Type B pancreatic cell (in vitro differentiated cells): Measurements from ENCODE around the gene AFF1. TPM values are rescaled to one million over a fixed set of nuclear protein-coding genes. Genes with fewer than 3 reads are reported as not detected.

Experiments
- DNase-seq: peaks from one replicate; pipeline ENCODE4 v3.0.0; 2021; ENCODE audit warnings: mixed read lengths; ENCODE audit not compliant: unreplicated experiment; ENCODE audit errors: extremely low spot score
- H3K27ac Mint-ChIP-seq: 2 replicates; pipeline ENCODE4 v1.8.0; 2021; ENCODE audit warnings: mild to moderate bottlenecking, mixed read lengths
- H3K27me3 Mint-ChIP-seq: 2 replicates; pipeline ENCODE4 v1.8.0; 2021; ENCODE audit warnings: mixed read lengths
- H3K36me3 Mint-ChIP-seq: 2 replicates; pipeline ENCODE4 v1.8.0; 2021; ENCODE audit warnings: mixed read lengths
- H3K4me1 Mint-ChIP-seq: one replicate; pipeline ENCODE4 v1.8.0; 2021; ENCODE audit warnings: mixed read lengths; ENCODE audit not compliant: unreplicated experiment
- H3K4me3 Mint-ChIP-seq: 2 replicates; pipeline ENCODE4 v1.8.0; 2021; ENCODE audit warnings: mild to moderate bottlenecking, mixed read lengths
- H3K9me3 Mint-ChIP-seq: 2 replicates; pipeline ENCODE4 v1.8.0; 2021; ENCODE audit warnings: mixed read lengths
- total RNA-seq: library from RNA; stranded (reverse); gene quantifications from 2 replicates; pipeline ENCODE4 v1.2.1, GENCODE V29; 2021; ENCODE audit warnings: low replicate concordance
- TF ChIP-seq, protein P1 (sequence below): fragments of 200-600 bp; sonication (generic); conservative IDR thresholded peaks from 2 replicates; pipeline ENCODE4 v1.5.0; 2021; ENCODE audit warnings: antibody characterized with exemption, mild to moderate bottlenecking

The AFF1 gene
- total RNA-seq, 1 donor from 2014 or later, result 39.7 TPM

DNA sequence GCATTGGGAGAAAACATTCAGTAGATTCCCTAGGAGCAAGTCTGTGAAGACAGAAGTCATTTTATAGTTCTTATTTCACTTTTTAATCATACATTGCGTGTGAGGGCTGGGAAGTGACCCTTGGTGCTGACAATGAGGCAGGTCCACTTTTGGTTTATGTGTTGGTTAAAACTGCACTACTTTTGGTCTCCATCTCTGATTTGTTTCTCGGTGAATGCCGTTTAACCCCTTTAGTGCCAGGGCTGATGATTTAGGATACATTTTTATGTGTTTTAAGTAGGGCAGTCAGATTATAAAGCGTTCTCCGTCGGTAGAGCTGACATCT, 110.4 kb downstream of the AFF1 start:
- TF ChIP-seq, protein P1, sequence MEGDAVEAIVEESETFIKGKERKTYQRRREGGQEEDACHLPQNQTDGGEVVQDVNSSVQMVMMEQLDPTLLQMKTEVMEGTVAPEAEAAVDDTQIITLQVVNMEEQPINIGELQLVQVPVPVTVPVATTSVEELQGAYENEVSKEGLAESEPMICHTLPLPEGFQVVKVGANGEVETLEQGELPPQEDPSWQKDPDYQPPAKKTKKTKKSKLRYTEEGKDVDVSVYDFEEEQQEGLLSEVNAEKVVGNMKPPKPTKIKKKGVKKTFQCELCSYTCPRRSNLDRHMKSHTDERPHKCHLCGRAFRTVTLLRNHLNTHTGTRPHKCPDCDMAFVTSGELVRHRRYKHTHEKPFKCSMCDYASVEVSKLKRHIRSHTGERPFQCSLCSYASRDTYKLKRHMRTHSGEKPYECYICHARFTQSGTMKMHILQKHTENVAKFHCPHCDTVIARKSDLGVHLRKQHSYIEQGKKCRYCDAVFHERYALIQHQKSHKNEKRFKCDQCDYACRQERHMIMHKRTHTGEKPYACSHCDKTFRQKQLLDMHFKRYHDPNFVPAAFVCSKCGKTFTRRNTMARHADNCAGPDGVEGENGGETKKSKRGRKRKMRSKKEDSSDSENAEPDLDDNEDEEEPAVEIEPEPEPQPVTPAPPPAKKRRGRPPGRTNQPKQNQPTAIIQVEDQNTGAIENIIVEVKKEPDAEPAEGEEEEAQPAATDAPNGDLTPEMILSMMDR, result no peak
- peaks cover 13% of the 10 kb centered on the region for H3K4me1 Mint-ChIP-seq
- no peak for DNase-seq
- no peaks in the 10 kb centered on the region for H3K27me3 Mint-ChIP-seq
- no peak overlapping the region for H3K4me3 Mint-ChIP-seq
- H3K36me3 Mint-ChIP-seq, result peaks cover 17% of the 10 kb centered on the region
- no peaks in the 10 kb centered on the region for H3K9me3 Mint-ChIP-seq
- H3K27ac Mint-ChIP-seq, result no peak overlapping the region

DNA sequence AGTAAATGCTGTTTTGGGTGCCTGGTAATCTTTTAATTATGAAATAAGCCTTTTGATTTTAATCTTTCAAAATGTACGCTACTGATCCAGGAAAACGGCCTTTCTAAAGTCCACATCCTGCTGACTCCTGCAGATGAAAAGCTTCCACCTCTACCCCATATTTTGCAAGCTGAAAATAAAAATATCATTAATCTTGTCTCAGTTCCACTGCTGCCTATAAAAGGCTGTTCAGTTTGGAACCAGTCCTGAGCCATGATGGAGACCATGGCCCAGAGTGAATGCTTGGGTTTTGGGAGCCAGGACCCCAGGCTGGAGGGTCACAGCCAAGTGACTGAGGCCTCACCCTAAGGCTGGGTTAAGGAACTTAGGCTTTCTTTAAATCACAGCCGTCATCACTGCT, 110.8 kb downstream of the AFF1 start:
- Mint-ChIP-seq H3K4me3 (no peak overlapping the region), H3K27ac (no peak overlapping the region), H3K36me3 (peaks cover 22% of the 10 kb centered on the region), H3K27me3 (no peaks in the 10 kb centered on the region), H3K4me1 (peaks cover 13% of the 10 kb centered on the region), H3K9me3 (no peaks in the 10 kb centered on the region)
- no peak for DNase-seq
- TF ChIP-seq, protein P1, result no peak

DNA sequence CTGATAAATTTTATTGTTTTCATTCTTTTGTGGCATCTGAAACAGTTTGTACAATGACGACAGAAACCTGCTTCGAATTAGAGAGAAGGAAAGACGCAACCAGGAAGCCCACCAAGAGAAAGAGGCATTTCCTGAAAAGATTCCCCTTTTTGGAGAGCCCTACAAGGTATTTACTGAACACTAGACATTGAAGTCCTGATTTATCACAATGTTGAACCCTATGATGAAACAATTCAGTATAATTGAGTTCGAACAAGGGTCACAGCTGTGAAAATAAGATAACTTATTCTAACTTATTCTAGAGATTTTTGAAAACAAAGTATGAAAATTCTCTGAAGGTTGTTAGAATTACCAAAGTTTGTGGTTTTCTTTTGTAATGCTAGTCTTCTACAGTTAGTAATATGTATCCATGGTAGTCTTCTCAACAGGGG, 111.3 kb downstream of the AFF1 start:
- no peak for DNase-seq
- Mint-ChIP-seq H3K9me3 (no peaks in the 10 kb centered on the region), H3K4me1 (peaks cover 13% of the 10 kb centered on the region), H3K27ac (no peak overlapping the region), H3K4me3 (no peak overlapping the region), H3K36me3 (peaks cover 27% of the 10 kb centered on the region), H3K27me3 (no peaks in the 10 kb centered on the region)
- TF ChIP-seq, protein P1, result no peak

DNA sequence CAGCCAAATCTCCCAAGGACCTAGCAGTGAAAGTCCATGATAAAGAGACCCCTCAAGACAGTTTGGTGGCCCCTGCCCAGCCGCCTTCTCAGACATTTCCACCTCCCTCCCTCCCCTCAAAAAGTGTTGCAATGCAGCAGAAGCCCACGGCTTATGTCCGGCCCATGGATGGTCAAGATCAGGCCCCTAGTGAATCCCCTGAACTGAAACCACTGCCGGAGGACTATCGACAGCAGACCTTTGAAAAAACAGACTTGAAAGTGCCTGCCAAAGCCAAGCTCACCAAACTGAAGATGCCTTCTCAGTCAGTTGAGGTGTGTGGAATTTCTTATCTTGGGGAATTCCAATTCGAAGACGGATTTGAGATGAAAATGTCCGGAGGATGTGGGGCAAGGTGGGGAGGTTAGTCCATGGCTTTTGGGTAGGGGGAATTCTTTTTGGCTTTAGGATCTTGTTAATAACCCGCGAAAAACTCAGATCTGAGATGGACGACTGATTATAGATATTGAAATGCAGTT, 112.5 kb downstream of the AFF1 start:
- H3K9me3 Mint-ChIP-seq, result no peaks in the 10 kb centered on the region
- TF ChIP-seq, protein P1, result no peak
- DNase-seq, result no peak
- H3K4me3 Mint-ChIP-seq, result no peak overlapping the region
- no peaks in the 10 kb centered on the region for H3K27me3 Mint-ChIP-seq
- peaks cover 13% of the 10 kb centered on the region for H3K4me1 Mint-ChIP-seq
- H3K27ac Mint-ChIP-seq, result no peak overlapping the region
- H3K36me3 Mint-ChIP-seq, result peaks cover 32% of the 10 kb centered on the region

DNA sequence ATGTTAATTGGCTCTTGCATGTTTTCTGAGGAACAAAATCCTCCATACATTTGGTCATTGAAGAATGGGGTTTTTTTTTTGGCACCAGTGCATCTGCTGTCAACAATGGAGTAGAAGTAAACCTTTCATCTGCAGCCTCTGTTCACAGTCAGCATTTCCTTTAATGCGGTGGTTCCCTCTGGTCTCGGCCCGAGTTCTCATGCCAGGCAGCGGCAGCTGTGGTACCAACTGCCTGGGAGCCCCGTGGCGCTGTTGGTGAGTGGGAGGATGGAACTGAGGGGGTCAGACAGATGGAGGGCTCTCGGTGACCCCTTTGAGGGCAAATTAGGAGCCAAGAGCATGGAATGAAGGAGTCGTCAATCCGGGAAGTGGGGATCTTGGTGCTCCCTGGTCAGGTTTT, 114.7 kb downstream of the AFF1 start:
- H3K27me3 Mint-ChIP-seq, result no peaks in the 10 kb centered on the region
- H3K4me3 Mint-ChIP-seq, result no peak overlapping the region
- no peak for DNase-seq
- TF ChIP-seq, protein P1, result no peak
- no peaks in the 10 kb centered on the region for H3K9me3 Mint-ChIP-seq
- no peak overlapping the region for H3K27ac Mint-ChIP-seq
- peaks cover 38% of the 10 kb centered on the region for H3K36me3 Mint-ChIP-seq
- H3K4me1 Mint-ChIP-seq, result peaks cover 23% of the 10 kb centered on the region

DNA sequence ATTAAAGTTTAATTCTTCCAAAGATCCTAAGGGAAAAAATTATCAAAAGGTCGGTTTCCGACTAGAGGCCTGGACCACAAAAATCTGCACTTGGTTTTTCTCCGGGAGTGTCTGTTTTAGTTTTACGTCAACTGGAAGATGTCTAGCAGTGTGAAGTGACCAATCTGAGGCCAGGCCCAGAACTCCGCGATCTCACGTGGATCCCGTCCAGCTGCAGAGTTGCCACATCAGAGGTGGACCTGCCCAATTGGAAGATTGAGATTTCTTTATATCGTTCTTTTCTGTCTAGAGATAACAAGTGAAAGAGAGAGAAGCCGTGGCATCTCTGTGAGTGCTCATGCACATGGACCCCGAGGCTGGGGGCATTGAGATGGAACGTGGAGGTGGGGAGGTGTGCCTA, 115.8 kb downstream of the AFF1 start:
- Mint-ChIP-seq H3K4me1 (peaks cover 33% of the 10 kb centered on the region), H3K36me3 (peaks cover 38% of the 10 kb centered on the region), H3K9me3 (no peaks in the 10 kb centered on the region), H3K27ac (no peak overlapping the region), H3K27me3 (no peaks in the 10 kb centered on the region), H3K4me3 (no peak overlapping the region)
- TF ChIP-seq, protein P1, result no peak
- no peak for DNase-seq
